Measurements from ENCODE around the gene MYL12B. TPM values are rescaled to one million over a fixed set of nuclear protein-coding genes. Genes with fewer than 3 reads are reported as not detected.
"Not testable (repeated sequence)": the region's sequence is repeated elsewhere in the genome, so short reads cannot be mapped to it uniquely, and the experiment has no call there.

MYL12B gene
- total and polyA plus RNA-seq, 5 donors = 171 to 343 (median 176) TPM

DNA sequence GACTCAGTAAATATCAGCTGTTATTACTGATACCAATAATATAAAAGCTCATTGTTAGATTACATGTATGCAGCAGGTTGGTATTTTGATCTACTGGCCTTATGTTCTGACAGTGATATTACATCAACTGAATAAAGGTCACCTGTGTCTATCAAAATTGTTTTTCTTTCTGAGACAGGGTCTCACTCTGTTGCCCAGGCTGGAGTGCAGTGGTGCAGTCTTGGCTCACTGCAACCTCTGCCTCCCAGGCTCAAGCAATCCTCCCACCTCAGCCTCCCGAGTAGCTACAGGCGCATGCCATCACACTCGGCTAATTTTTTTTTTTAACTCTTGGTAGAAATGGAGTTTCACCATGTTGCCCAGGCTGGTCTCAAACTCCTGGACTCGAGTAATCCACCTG is 41.1 kb upstream of the MYL12B start:
- H3K27me3 ChIP-seq (ENCODE audit: control insufficient read depth, insufficient read depth); H3K27ac ChIP-seq (ENCODE audit: low read length); DNase-seq; H3K9me3 ChIP-seq (ENCODE audit: control insufficient read depth, low read length); ATAC-seq; intact Hi-C loops (cut with DNase I); H3K4me3 ChIP-seq (ENCODE audit: low read length); H3K4me1 ChIP-seq (ENCODE audit: control insufficient read depth, insufficient read depth, low read length): not testable (repeated sequence)
- 79% methylated on average over 4 of the region's 4 CpGs for WGBS

DNA sequence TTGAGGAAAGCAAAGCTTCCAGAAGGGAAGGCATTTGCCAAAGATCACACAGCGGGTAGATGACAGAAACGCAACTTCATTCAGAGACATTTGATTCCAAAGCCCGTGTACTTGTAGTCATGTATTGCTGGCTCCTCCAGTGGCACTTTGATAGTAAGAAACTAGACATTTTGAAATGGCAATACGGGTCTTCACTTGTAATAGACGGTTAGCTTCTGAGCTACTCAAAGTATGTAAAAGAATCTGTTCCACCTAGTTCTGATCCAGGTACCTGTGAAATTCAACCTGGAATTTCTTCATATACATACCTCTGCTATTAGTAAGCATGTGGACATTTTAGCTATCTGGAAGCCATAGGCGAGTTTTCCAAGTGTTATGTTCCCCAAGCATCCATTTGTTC is 40.4 kb upstream of the MYL12B start:
- DNase-seq = no peak
- Histone ChIP-seq H3K4me3 (ENCODE audit: low read length) (no peak overlapping the region), H3K27ac (ENCODE audit: low read length) (no peak overlapping the region), H3K4me1 (ENCODE audit: control insufficient read depth, insufficient read depth, low read length) (peaks cover 1% of the 10 kb centered on the region), H3K9me3 (ENCODE audit: control insufficient read depth, low read length) (no peaks in the 10 kb centered on the region), H3K27me3 (ENCODE audit: control insufficient read depth, insufficient read depth) (no peaks in the 10 kb centered on the region)
- intact Hi-C loops (cut with DNase I) = no loop called here
- no peak for ATAC-seq
- WGBS = 82% methylated on average over 6 of the region's 6 CpGs

DNA sequence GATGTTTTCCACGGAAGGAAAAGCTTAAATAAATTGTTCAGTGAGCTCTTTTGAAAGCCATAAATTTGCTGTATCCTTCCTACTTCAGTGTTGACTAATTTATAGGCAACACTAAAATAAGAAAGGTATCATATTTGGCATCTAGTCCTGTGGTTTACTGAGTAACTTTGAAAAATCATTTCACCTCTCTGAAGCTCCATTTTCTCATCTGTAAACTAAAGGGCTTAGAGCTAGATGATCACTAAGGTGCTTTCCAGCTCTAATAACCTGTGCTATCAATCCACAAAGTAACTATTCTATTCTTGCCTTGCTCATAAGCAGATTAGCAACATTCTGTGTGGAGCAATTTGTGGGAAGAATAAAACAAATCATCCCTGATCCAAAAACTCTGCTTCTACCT is 38.6 kb upstream of the MYL12B start:
- intact Hi-C loops (cut with DNase I) = no loop called here
- ATAC-seq = no peak
- H3K27me3 ChIP-seq (ENCODE audit: control insufficient read depth, insufficient read depth) = no peaks in the 10 kb centered on the region
- WGBS = 79% methylated on average over 1 of the region's 1 CpG
- no peaks in the 10 kb centered on the region for H3K4me1 ChIP-seq (ENCODE audit: control insufficient read depth, insufficient read depth, low read length)
- H3K9me3 ChIP-seq (ENCODE audit: control insufficient read depth, low read length) = no peaks in the 10 kb centered on the region
- no peak overlapping the region for H3K4me3 ChIP-seq (ENCODE audit: low read length)
- H3K27ac ChIP-seq (ENCODE audit: low read length) = no peak overlapping the region
- DNase-seq = no peak

DNA sequence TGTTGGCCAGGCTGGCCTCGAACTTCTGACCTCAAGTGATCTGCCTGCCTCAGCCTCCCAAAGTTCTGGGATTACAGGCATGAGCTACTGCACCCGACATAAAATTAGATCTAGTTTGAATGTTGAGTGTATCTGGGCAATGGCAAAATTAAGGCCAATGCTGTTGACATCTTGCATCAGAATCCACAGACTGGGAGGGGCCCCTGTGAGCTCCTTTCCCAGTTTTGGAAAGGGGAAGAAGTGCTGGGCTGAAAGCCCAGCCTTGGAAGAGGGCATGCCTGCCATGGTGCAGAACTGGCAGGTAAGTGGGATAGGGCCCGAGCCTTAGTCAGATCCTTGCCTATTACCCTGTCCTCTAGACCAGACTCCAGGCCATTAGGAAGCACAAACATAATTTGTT is 37.7 kb upstream of the MYL12B start:
- H3K27me3 ChIP-seq (ENCODE audit: control insufficient read depth, insufficient read depth) = no peaks in the 10 kb centered on the region
- no peaks in the 10 kb centered on the region for H3K4me1 ChIP-seq (ENCODE audit: control insufficient read depth, insufficient read depth, low read length)
- DNase-seq (no peak), ATAC-seq (peak in 1 of 2 donors; percentile 29)
- intact Hi-C loops (cut with DNase I) = no loop called here
- no peaks in the 10 kb centered on the region for H3K9me3 ChIP-seq (ENCODE audit: control insufficient read depth, low read length)
- H3K27ac ChIP-seq (ENCODE audit: low read length) = no peak overlapping the region
- H3K4me3 ChIP-seq (ENCODE audit: low read length) = no peak overlapping the region
- 56% methylated on average over 3 of the region's 3 CpGs for WGBS

DNA sequence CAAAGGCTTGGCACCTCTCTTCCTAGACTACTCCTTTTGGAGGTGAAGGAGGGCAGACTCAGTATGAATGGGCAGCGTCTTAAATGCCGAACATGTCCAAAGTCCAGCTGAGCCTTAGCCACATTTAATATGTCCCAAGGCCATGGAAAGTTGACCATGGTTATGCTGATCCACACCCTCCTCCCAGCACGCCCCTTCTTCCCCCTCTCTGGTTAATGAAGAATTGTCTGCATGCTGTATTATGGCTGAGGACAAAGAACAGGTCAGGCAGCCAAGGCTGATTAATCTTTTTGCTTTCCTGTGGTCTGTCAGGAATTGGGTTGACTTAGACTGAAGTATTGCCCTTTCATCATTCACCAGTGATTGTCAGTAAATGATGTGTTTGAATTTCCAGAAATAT is 36.3 kb upstream of the MYL12B start:
- Histone ChIP-seq H3K4me3 (ENCODE audit: low read length) (no peak overlapping the region), H3K27ac (ENCODE audit: low read length) (no peak overlapping the region), H3K4me1 (ENCODE audit: control insufficient read depth, insufficient read depth, low read length) (no peaks in the 10 kb centered on the region), H3K27me3 (ENCODE audit: control insufficient read depth, insufficient read depth) (no peaks in the 10 kb centered on the region), H3K9me3 (ENCODE audit: control insufficient read depth, low read length) (no peaks in the 10 kb centered on the region)
- no peak for ATAC-seq
- 96% methylated on average over 3 of the region's 3 CpGs for WGBS
- DNase-seq = no peak
- intact Hi-C loops (cut with DNase I) = no loop called here

DNA sequence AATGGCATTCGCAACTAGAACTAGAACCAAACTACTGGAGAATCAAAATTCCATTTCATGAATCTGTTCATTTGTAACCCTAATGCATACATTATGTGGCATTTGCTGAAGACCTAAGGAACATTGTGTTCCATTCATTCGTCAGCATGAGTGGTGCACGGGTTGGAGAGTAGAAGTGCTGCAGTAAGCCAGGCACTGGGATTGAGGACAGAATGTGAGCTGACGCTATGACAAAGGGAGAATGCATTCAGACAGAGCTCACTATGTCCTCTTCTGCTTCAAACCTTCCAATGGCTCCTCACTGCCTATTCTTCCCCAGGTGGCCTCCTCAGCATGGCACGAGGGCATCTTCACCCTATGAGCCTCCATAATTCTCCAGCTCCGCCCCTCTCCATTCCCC is 35.9 kb upstream of the MYL12B start:
- Histone ChIP-seq H3K4me1 (ENCODE audit: control insufficient read depth, insufficient read depth, low read length) (no peaks in the 10 kb centered on the region), H3K27ac (ENCODE audit: low read length) (no peak overlapping the region), H3K9me3 (ENCODE audit: control insufficient read depth, low read length) (no peaks in the 10 kb centered on the region), H3K4me3 (ENCODE audit: low read length) (no peak overlapping the region), H3K27me3 (ENCODE audit: control insufficient read depth, insufficient read depth) (no peaks in the 10 kb centered on the region)
- no peak for ATAC-seq
- DNase-seq = no peak
- 93% methylated on average over 6 of the region's 6 CpGs for WGBS
- intact Hi-C loops (cut with DNase I) = no loop called here

DNA sequence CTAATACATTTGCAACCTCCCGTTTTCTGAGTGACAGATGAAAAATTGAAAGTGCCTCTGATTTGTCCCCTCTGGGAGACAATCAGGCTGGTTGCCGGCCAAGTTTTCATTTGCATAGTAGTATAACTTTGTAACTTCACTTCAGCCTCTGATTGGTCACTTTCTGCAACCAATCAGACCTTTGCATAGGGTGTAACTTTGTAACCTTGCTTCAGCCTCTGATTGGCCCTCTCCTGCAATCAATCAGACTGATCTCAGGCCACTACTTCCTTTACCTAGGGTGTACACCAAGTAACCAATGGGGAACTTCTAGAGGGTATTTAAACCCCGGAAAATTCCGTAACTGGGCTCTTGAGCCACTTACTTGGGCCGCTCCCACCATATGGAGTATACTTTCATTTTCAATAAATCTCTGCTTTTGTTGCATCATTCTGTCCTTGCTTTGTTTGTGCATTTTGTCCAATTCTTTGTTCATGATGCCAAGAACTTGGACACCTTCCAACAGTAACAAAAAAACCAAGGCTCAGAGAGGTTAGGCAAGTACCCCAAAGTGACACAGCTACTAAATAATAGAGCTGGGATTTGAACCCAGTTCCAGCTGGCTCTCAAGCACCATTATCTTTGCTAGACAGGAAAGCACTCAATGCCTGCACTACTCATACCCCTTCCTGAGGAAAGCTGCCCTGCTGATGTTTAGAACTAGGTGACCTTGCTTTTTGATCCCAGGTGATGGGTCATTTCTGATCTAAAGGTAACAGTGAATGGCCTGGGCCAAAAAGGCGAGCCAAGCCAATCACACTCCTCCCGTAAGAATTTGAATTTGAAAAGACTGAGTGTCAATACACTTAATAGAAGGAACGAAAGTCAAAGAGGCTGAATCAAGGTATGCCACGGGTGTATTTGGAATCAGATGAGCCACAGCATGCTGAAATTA is 31.3 kb upstream of the MYL12B start:
- Histone ChIP-seq H3K27ac (ENCODE audit: low read length) (no peak overlapping the region), H3K27me3 (ENCODE audit: control insufficient read depth, insufficient read depth) (no peaks in the 10 kb centered on the region), H3K9me3 (ENCODE audit: control insufficient read depth, low read length) (no peaks in the 10 kb centered on the region), H3K4me3 (ENCODE audit: low read length) (no peak overlapping the region), H3K4me1 (ENCODE audit: control insufficient read depth, insufficient read depth, low read length) (no peaks in the 10 kb centered on the region)
- intact Hi-C loops (cut with DNase I) = no loop called here
- no peak for DNase-seq
- WGBS = 90% methylated on average over 9 of the region's 9 CpGs
- no peak for ATAC-seq

DNA sequence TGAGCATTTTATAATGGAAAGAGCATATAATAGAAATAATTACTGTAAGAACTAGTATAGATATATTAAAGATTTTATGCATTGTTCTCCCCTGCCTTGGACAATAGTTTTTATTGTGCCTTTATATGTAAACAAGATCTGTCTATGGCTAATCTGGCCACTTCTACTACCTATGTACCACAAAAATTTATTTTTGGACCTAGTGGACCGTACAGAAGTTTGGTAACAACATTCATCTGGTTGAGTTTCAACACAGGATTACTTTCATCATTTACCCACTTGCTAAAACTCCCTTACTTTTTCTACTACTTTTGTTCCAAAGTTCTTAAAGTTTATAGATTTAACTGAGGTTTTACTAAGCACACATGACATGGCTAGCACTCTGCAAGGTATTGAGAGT is 28.9 kb upstream of the MYL12B start:
- DNase-seq (no peak), ATAC-seq (no peak)
- intact Hi-C loops (cut with DNase I) = no loop called here
- Histone ChIP-seq H3K4me1 (ENCODE audit: control insufficient read depth, insufficient read depth, low read length) (peaks cover 6% of the 10 kb centered on the region), H3K4me3 (ENCODE audit: low read length) (no peak overlapping the region), H3K27ac (ENCODE audit: low read length) (no peak overlapping the region), H3K27me3 (ENCODE audit: control insufficient read depth, insufficient read depth) (no peaks in the 10 kb centered on the region), H3K9me3 (ENCODE audit: control insufficient read depth, low read length) (no peaks in the 10 kb centered on the region)
- WGBS = 63% methylated on average over 1 of the region's 1 CpG

DNA sequence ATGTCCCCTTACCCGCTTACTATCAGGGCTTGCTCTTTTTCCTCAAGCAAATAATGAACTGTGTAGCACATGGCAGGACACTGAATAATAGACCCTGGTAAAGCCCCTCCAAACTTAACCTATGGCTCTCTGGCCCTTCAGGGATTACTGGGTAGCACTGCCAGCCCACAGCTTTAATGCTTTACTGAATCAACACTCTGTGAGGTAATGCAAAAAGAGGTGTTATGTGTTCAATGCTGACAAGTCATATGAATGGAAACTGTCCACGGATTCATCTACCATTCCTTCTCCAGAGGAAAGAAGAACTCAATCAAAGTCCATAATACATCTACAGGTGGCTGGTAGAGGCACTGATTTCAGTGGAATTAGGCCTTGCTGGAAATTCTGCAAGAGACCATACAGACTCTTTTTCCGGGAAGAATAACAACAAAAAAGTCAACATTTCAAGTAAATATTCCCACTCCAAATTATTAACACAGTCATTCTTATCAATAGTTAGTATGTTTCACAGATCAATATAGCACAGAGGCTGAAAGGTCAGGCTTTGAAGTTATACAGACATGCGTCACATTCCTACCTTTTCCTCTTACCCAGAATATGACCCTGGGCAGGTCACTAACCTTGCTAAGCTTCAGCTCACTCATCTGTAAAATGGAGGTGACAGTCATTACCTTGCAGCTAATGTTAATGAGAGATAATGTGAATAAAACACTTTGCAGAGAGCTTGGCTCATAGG is 28.3 kb upstream of the MYL12B start:
- DNase-seq (no peak), ATAC-seq (no peak)
- H3K27me3 ChIP-seq (ENCODE audit: control insufficient read depth, insufficient read depth) = no peaks in the 10 kb centered on the region
- intact Hi-C loops (cut with DNase I) = no loop called here
- H3K27ac ChIP-seq (ENCODE audit: low read length) = no peak overlapping the region
- no peaks in the 10 kb centered on the region for H3K9me3 ChIP-seq (ENCODE audit: control insufficient read depth, low read length)
- WGBS = 86% methylated on average over 4 of the region's 4 CpGs
- no peak overlapping the region for H3K4me3 ChIP-seq (ENCODE audit: low read length)
- peaks cover 6% of the 10 kb centered on the region for H3K4me1 ChIP-seq (ENCODE audit: control insufficient read depth, insufficient read depth, low read length)

DNA sequence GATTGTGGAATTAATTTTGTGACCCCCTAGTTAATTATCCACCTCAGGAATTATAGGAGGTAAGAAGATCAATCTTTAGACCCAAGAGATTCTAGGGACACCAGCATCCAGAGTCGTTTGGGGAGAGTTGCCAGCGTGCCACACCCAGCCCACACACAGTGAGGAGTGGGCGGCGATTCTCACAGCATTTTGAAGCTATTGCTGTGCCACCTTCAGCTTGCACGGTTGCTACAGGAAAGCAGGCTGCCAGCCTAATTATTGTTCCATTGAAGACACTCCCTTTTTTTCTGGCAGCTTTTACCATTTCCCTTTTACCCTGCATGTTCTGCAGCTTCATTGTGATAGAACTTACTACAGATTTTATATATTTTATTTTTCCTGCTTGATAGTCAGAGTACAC is 27.5 kb upstream of the MYL12B start:
- Histone ChIP-seq H3K27ac (ENCODE audit: low read length) (no peak overlapping the region), H3K9me3 (ENCODE audit: control insufficient read depth, low read length) (no peaks in the 10 kb centered on the region), H3K4me1 (ENCODE audit: control insufficient read depth, insufficient read depth, low read length) (peaks cover 6% of the 10 kb centered on the region), H3K27me3 (ENCODE audit: control insufficient read depth, insufficient read depth) (no peaks in the 10 kb centered on the region), H3K4me3 (ENCODE audit: low read length) (no peak overlapping the region)
- ATAC-seq = no peak
- intact Hi-C loops (cut with DNase I) = no loop called here
- 56% methylated on average over 5 of the region's 5 CpGs for WGBS
- no peak for DNase-seq

DNA sequence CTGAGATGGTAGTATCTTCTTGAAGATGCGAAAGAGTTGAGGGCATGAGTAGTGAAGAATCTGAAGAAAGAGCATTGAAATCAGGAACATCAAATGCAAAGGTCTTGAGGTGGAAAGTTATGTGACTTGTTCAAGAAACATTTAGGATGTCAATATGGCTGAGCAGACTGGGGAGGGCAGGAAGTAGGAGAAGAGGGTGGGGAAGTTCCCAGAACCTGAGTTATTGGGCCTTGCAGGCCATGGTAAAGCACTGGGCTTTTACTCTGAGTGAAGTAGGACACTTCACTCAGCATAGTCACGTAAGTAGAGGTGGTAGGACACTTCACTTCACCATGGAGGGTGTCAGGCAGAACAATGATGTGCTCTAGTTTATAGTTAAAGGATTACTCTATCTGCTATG is 26.1 kb upstream of the MYL12B start:
- H3K27me3 ChIP-seq (ENCODE audit: control insufficient read depth, insufficient read depth) = no peaks in the 10 kb centered on the region
- no peak overlapping the region for H3K27ac ChIP-seq (ENCODE audit: low read length)
- peaks cover 6% of the 10 kb centered on the region for H3K4me1 ChIP-seq (ENCODE audit: control insufficient read depth, insufficient read depth, low read length)
- DNase-seq = no peak
- intact Hi-C loops (cut with DNase I) = no loop called here
- 90% methylated on average over 2 of the region's 2 CpGs for WGBS
- ATAC-seq = no peak
- no peaks in the 10 kb centered on the region for H3K9me3 ChIP-seq (ENCODE audit: control insufficient read depth, low read length)
- no peak overlapping the region for H3K4me3 ChIP-seq (ENCODE audit: low read length)

All from right cardiac atrium (tissue), 5 donors.